Ovary (tissue), 9 donors: ENCODE results near the gene KLHL18. TPM values are rescaled to one million over a fixed set of nuclear protein-coding genes. Genes with fewer than 3 reads are reported as not detected.
A peak's percentile ranks its signal among the peaks of the same experiment; 100 is the strongest.

ENCODE experiments used
- DNase-seq, 5 donors: peaks; one replicate each; pipeline ENCODE4 v3.0.0-alpha.2; 2019 to 2020
- H3K27ac ChIP-seq, 2 donors: fragments of 200-600 bp; one replicate each; pipeline versions ENCODE4 v1.5.1 to v1.8.0; 2019 to 2022
- H3K27me3 ChIP-seq: fragments of 200-600 bp; one replicate; pipeline ENCODE4 v1.8.0; 2022
- H3K36me3 ChIP-seq: fragments of 200-600 bp; sonication (generic); one replicate; pipeline ENCODE4 v1.5.1; 2019
- H3K4me1 ChIP-seq: one replicate; pipeline ENCODE4 v1.8.1; 2013; ENCODE audit warnings: mild to moderate bottlenecking, moderate library complexity; ENCODE audit not compliant: insufficient read depth
- H3K4me3 ChIP-seq: fragments of 200-600 bp; sonication (generic); one replicate; pipeline ENCODE4 v1.5.1; 2017
- H3K9me3 ChIP-seq, 2 donors: fragments of 200-600 bp in 1 of 2; sonication (generic) in 1 of 2; one replicate each; pipeline versions ENCODE4 v1.5.1 to v1.8.1; 2013 to 2019; ENCODE audit warnings: mild to moderate bottlenecking in 1 of 2, moderate library complexity in 1 of 2
- EP300 ChIP-seq: sonication (generic); formaldehyde crosslinking; IDR thresholded peaks from one replicate; pipeline ENCODE4 v1.6.1; 2017; ENCODE audit warnings: antibody characterized with exemption
- POLR2A ChIP-seq: fragments of 450-650 bp; IDR thresholded peaks from one replicate; pipeline ENCODE4 v1.6.1; 2017; ENCODE audit warnings: antibody characterized with exemption, mild to moderate bottlenecking, moderate library complexity
- WGBS, 3 donors: extraction: QIAGEN DNeasy Blood & Tissue Kit in 1 of 3; methylation state at CpG; one replicate each; pipeline versions ENCODE4 v1.1.5 to v1.1.7; 2013 to 2017; 5-methylcytosine and 5-hydroxymethylcytosine counted together
- intact Hi-C, 4 donors: fragments of 100-400 bp; cut with DNase I; formaldehyde crosslinking; loops; one replicate each; pipeline versions ENCODE4 v1.11.0 to v1.15.1; 2022 to 2023
- polyA plus RNA-seq, 2 donors: library from polyadenylated mRNA; stranded (reverse); fragments of 200-250 nt in 1 of 2; fragments of 350-450 nt in 1 of 2; fragmentation: Illumina TruSeq in 1 of 2; extraction: RNeasy Lipid Tissue Mini Kit (QIAGEN cat#74804) in 1 of 2; gene quantifications; one replicate each; pipeline ENCODE4 v1.2.3, GENCODE V29; 2013 to 2014
- total RNA-seq, 7 donors: library from RNA; depleted of rRNA in 2 of 7; stranded (reverse); fragments of >200 nt in 2 of 7; fragmentation: NEBNext Ultra II Directional in 3 of 7; extraction: Animal tissue kit (Norgen Biotek cat#: 25700) in 3 of 7; gene quantifications; one replicate each; pipeline versions ENCODE4 v1.1.0 to v1.2.4, GENCODE V29; 2016 to 2023
- TF ChIP-seq, protein P1 (sequence below), 3 donors: fragments of 450-650 bp in 2 of 3; fragments of 200-600 bp in 1 of 3; IDR thresholded peaks; one replicate each; pipeline versions ENCODE4 v1.5.1 to v1.8.0; 2016 to 2022; ENCODE audit warnings: antibody characterized with exemption in 3 of 3, mild to moderate bottlenecking in 1 of 3
- donor health status: DM: no; HTN: no; CAD: no; lungs with moderate emphysema.
- donor health status: DM: no; HTN: no; CAD: no.
- donor health status: Bipolar disorder and iron deficiency.
- donor health status: DM: yes; HTN: yes; CAD: no.
- donor health status: DM: no; HTN: no; CAD: no.
- donor health status: DM: yes; HTN: yes; CAD: no.

The KLHL18 gene
- total and polyA plus RNA-seq, 9 donors = 6.2 to 23.7 (median 13.5) TPM

DNA sequence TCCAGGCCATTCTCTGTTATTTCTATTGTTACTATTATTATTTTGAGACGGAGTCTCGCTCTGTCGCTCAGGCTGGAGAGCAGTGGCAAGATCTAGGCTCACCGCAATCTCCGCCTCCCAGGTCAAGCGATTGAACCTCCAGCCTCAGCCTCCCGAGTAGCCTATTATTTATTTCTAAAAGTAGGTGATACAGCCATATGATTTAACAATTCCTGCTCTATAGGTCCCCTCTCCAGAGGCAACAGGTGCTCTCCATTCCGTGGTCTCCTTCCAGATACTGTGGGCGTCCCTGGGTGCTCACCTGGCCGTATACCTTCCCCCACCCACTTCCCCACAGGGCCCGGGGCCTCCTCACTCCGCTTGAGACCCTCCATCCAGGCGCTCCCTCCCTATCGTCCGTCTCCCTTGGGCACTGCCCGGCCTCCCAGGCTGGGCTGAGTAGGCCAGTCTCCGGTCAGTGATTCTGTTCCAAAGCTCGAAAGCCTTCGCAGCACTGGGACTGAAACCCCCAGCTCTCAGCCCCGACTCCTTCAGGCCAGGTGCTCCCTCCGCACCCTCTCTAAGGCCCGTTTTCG, 97.4 kb downstream of the KLHL18 start:
- Histone ChIP-seq H3K36me3 (no peaks in the 10 kb centered on the region), H3K9me3 (no peaks in the 10 kb centered on the region), H3K27me3 (no peaks in the 10 kb centered on the region), H3K4me1 (peaks cover 7% of the 10 kb centered on the region), H3K27ac (peak overlapping the region; percentile 83 to 86), H3K4me3 (peak overlapping the region; percentile 99)
- TF ChIP-seq, protein P1, sequence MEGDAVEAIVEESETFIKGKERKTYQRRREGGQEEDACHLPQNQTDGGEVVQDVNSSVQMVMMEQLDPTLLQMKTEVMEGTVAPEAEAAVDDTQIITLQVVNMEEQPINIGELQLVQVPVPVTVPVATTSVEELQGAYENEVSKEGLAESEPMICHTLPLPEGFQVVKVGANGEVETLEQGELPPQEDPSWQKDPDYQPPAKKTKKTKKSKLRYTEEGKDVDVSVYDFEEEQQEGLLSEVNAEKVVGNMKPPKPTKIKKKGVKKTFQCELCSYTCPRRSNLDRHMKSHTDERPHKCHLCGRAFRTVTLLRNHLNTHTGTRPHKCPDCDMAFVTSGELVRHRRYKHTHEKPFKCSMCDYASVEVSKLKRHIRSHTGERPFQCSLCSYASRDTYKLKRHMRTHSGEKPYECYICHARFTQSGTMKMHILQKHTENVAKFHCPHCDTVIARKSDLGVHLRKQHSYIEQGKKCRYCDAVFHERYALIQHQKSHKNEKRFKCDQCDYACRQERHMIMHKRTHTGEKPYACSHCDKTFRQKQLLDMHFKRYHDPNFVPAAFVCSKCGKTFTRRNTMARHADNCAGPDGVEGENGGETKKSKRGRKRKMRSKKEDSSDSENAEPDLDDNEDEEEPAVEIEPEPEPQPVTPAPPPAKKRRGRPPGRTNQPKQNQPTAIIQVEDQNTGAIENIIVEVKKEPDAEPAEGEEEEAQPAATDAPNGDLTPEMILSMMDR (IDR thresholded peaks at IDR 0.05) = no peak
- TF ChIP-seq POLR2A = no peak
- TF ChIP-seq EP300 = no peak
- no peak for DNase-seq
- intact Hi-C loops = loop anchor here in 1 of 4 donors (10.0 kb wide), 1 partner anchor 685 kb away; no protein-coding TSS in a partner anchor
- 4 to 9% (median 5%) methylated on average over 23 of the region's 23 CpGs for WGBS, 3 donors

DNA sequence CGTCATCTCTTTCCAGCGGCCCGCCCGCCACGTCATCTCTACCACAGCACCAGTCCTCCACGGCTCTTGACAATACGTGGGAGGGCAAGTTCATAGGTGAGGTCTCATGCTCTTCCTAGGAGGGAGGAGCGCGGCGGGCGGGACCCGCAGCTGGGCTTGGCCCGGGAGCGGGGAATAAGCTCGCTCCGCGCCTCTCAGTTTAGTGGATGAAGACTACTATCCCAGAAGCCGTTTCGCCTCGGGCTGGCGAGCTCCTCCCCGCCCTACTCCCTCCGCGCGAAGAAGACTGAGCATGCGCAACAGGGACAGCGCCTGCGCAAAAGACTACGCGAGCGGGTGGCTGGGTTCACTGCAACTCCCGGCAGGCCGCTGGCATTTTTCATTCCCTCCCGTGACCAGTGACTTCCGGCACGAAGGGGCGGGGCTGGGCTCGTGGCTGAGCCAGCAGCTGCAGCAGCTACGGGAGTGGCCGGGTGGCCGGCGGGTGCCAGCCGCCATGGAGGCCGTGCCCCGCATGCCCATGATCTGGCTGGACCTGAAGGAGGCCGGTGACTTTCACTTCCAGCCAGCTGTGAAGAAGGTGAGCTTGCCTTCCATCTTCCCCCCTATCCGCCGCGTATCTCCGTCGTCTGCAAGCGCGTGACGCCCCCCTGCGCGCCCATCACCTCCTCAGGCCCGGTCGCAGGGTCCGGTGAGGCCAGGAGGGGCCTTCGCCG, 98.0 kb downstream of the KLHL18 start, which contains the start of gene PTPN23:
Gene PTPN23 (plus strand): TSS at position 421 of the 716 bp plus-strand sequence. CDS start 76 bp downstream, at position 497.
- WGBS, 3 donors = 0 to 1% (median 0%) methylated on average over 46 to 61 of the region's 61 CpGs
- no peaks in the 10 kb centered on the region for H3K27me3 ChIP-seq
- peaks cover 7% of the 10 kb centered on the region for H3K4me1 ChIP-seq
- TF ChIP-seq EP300 (peak; percentile 29), POLR2A (peak; percentile 94)
- TF ChIP-seq, protein P1 (IDR thresholded peaks at IDR 0.05) = peak in 2 of 3 donors; percentile 15 to 38
- H3K27ac ChIP-seq = peak within 1 kb of the TSS; percentile 83 to 86
- intact Hi-C loops = loop anchor here in 1 of 4 donors (10.0 kb wide), 1 partner anchor 684 kb away; no protein-coding TSS in a partner anchor
- H3K9me3 ChIP-seq = no peaks in the 10 kb centered on the region
- DNase-seq = peak; percentile 99
- peak within 1 kb of the TSS; percentile 99 for H3K4me3 ChIP-seq
- no peaks in the 10 kb centered on the region for H3K36me3 ChIP-seq

DNA sequence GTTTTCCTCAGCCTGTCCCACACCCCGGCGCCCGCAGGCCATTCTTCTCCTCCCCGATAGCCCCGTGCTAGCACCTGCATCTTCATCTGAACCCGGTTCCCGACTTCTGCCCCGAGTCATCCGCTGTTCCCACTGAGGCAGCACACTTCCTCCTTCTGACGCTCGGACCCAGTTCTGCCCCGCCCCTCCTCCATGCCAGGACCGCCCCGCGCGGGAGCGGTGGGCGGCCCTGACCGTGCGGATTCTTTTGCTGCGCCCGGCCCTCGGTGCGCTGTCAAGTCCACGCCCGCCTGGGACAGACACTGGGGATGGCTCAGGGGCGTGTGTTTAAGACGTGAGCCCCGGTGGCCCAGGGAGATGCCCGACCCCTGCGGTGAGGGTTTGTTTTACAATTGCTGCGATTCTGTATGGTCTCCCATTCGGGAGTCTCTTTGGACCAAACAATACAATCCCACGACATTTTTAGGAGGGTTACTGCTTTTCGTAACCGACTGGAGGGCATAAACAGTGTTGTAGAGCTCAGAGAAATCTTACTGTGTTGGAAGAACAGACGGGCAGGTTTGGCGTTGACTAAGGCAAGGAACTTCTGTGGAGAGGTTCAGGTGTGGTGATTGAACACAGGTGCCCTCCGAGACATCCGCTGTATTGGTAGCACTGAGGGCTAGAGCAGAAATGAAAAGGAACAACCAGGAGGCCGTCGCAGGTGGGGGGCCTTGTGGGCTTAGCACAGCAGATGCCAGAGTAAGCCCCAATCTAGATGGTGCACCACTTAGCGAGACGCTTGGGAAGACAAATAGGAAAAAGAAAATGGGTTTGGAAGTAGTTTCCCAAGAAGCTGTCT, 98.8 kb downstream of the KLHL18 start:
- H3K9me3 ChIP-seq = no peaks in the 10 kb centered on the region
- intact Hi-C loops = loop anchor here in 1 of 4 donors (10.0 kb wide), 1 partner anchor 683 kb away; no protein-coding TSS in a partner anchor
- H3K27me3 ChIP-seq = no peaks in the 10 kb centered on the region
- H3K4me1 ChIP-seq = peaks cover 7% of the 10 kb centered on the region
- peak; percentile 79 to 88 (median 81) for DNase-seq
- TF ChIP-seq, protein P1 (IDR thresholded peaks at IDR 0.05) = no peak
- peak overlapping the region; percentile 61 to 86 for H3K27ac ChIP-seq
- no peaks in the 10 kb centered on the region for H3K36me3 ChIP-seq
- H3K4me3 ChIP-seq = peak overlapping the region; percentile 99
- WGBS, 3 donors = 4 to 5% (median 4%) methylated on average over 42 to 44 of the region's 44 CpGs

DNA sequence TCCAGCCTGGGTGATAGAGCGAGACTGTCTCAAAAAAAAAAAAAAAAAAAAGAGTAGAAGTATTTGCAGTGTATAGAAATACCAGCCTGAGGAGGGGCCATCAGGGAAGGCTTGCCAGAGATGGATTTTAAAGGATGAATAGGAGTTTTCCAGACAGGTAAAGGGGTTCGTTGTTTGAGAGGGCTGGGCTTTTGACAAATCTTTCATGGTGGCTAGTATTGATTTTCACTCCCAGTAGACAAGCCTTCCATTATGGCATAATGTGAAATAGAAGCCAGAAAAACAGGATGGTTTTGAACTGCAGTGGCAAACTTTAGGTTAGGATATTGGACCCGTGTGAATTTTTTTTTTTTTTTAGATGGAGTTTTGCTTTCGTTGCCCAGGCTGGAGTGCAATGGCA, 101.7 kb downstream of the KLHL18 start:
- H3K9me3 ChIP-seq = no peaks in the 10 kb centered on the region
- no peaks in the 10 kb centered on the region for H3K27me3 ChIP-seq
- intact Hi-C loops = loop anchor here in 1 of 4 donors (10.0 kb wide), 1 partner anchor 680 kb away; no protein-coding TSS in a partner anchor
- no peak for TF ChIP-seq POLR2A
- TF ChIP-seq EP300 = no peak
- TF ChIP-seq, protein P1 (IDR thresholded peaks at IDR 0.05) = no peak
- WGBS, 3 donors = 79 to 88% (median 88%) methylated on average over 4 of the region's 4 CpGs
- no peaks in the 10 kb centered on the region for H3K36me3 ChIP-seq
- H3K4me3 ChIP-seq = no peak overlapping the region
- H3K4me1 ChIP-seq = peaks cover 8% of the 10 kb centered on the region
- no peak for DNase-seq
- no peak overlapping the region for H3K27ac ChIP-seq
